ENCODE data around the gene LIMK2.
"Not testable (repeated sequence)": the region's sequence is repeated elsewhere in the genome, so short reads cannot be mapped to it uniquely, and the experiment has no call there.

LIMK2 gene

DNA sequence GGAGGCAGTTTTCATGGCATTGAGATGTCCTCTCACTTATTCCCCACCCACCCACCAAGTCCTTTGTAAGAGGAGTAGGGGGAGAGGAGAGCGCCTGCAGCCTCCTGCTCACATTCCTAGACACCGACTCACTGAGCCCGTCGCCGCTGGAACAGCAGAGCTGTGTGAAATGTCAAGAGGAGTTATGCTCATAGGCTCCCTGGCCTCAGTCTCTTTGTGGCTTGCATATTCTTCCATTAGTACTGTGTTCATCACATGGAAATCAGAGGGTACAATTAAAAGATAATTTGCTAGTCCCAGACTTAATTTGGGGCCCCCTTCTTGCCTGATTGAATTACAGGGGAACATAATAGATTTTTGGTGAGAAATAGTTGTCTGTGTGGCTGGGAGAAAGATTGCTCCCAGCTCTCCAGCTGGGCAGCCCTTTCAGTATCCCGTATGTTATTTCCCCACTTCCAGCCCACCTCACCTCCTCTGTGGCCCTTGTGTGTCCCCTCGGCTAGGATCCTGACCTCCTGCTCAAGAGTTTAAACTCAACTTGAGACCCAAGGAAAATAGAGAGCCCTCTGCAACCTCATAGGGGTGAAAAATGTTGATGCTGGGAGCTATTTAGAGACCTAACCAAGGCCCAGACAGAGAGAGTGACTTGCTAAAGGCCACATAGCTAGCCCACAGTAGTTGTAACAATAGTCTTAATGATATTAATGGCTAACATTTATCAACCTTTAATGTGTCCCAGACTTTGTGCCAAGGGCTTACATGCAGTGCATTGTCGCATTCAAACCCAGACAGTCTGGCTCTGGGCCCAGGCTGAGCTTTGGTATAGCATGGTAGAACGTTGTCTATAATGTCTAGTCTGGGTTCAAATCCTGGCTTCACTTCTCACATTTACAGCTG, 32.2 kb downstream of the LIMK2 start:
- Mint-ChIP-seq H3K4me1 (peaks cover 8 to 9% of the 10 kb centered on the region in 2 donors), H3K27ac (no peak overlapping the region), H3K9me3 (no peaks in the 10 kb centered on the region), H3K4me3 (no peak overlapping the region), H3K27me3 (no peaks in the 10 kb centered on the region), H3K36me3 (peaks cover 11 to 17% of the 10 kb centered on the region in 2 donors)
- ATAC-seq (replicated peaks): no peak
- DNase-seq: no peak

GRCh38 chr22:31244943-31245451, 32.9 kb downstream of the LIMK2 start:
- no peaks in the 10 kb centered on the region for H3K9me3 Mint-ChIP-seq
- H3K27me3 Mint-ChIP-seq: no peaks in the 10 kb centered on the region
- peaks cover 11 to 14% of the 10 kb centered on the region in 2 donors for H3K36me3 Mint-ChIP-seq
- DNase-seq (no peak), ATAC-seq (replicated peaks) (no peak)
- H3K4me3 Mint-ChIP-seq: no peak overlapping the region
- no peak overlapping the region for H3K27ac Mint-ChIP-seq
- peaks cover 8 to 9% of the 10 kb centered on the region in 2 donors for H3K4me1 Mint-ChIP-seq

DNA sequence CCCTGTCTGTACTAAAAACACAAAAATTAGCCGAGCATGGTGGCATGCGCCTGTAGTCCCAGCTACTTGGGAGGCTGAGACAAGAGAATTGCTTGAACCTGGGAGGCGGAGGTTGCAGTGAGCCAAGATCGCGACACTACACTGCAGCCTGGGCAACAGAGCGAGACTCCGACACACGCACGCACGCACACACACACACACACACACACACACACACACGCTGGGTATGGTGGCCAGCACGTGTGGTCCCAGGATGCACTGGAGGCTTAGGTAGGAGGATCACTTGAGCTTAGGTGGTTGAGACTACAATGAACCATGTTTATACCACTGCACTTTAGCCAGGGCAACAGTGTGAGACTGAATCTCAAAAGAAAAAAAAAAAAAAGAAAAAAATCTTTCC, 33.9 kb downstream of the LIMK2 start:
- H3K36me3 Mint-ChIP-seq: peaks cover 4 to 18% of the 10 kb centered on the region in 2 donors
- not testable (repeated sequence) for H3K4me1 Mint-ChIP-seq; H3K27ac Mint-ChIP-seq; H3K27me3 Mint-ChIP-seq; H3K9me3 Mint-ChIP-seq; DNase-seq; H3K4me3 Mint-ChIP-seq; ATAC-seq (replicated peaks)

GRCh38 chr22:31246687-31247086, 34.6 kb downstream of the LIMK2 start:
- DNase-seq: no peak

DNA sequence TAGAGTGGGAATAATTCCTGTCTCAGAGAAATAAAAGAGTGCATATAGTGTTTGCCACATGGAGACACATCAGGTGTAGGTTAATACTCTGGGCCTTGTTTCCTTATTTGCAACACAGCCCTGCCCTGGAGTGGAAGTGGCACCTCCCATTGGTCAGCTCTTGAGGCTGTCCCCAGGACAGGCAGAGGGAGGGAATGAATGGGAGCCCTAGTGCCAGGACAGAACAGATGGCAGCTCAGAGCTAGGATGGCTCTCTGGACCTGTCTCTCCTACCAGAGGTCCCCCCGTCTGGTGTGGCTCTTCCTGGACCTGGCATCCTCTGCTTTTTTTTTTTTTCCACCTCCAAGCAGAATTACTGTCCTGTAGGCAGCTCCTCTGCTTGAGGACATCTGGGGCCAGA, 35.6 kb downstream of the LIMK2 start:
- H3K4me3 Mint-ChIP-seq: peak overlapping the region in 1 of 2 donors; percentile 52
- peaks cover 4 to 9% of the 10 kb centered on the region in 2 donors for H3K36me3 Mint-ChIP-seq
- DNase-seq: no peak
- ATAC-seq (replicated peaks): no peak
- H3K4me1 Mint-ChIP-seq: peaks cover 7 to 8% of the 10 kb centered on the region in 2 donors
- H3K9me3 Mint-ChIP-seq: no peaks in the 10 kb centered on the region
- H3K27me3 Mint-ChIP-seq: no peaks in the 10 kb centered on the region
- peak overlapping the region; percentile 34 for H3K27ac Mint-ChIP-seq

More at GRCh38 chr22:31246687-31247086, 34.6 kb downstream of the LIMK2 start:
- H3K9me3 Mint-ChIP-seq: no peaks in the 10 kb centered on the region
- H3K27ac Mint-ChIP-seq: no peak overlapping the region
- H3K27me3 Mint-ChIP-seq: no peaks in the 10 kb centered on the region
- no peak for ATAC-seq (replicated peaks)
- H3K36me3 Mint-ChIP-seq: peaks cover 4 to 14% of the 10 kb centered on the region in 2 donors
- H3K4me3 Mint-ChIP-seq: no peak overlapping the region
- peaks cover 7 to 8% of the 10 kb centered on the region in 2 donors for H3K4me1 Mint-ChIP-seq

DNA sequence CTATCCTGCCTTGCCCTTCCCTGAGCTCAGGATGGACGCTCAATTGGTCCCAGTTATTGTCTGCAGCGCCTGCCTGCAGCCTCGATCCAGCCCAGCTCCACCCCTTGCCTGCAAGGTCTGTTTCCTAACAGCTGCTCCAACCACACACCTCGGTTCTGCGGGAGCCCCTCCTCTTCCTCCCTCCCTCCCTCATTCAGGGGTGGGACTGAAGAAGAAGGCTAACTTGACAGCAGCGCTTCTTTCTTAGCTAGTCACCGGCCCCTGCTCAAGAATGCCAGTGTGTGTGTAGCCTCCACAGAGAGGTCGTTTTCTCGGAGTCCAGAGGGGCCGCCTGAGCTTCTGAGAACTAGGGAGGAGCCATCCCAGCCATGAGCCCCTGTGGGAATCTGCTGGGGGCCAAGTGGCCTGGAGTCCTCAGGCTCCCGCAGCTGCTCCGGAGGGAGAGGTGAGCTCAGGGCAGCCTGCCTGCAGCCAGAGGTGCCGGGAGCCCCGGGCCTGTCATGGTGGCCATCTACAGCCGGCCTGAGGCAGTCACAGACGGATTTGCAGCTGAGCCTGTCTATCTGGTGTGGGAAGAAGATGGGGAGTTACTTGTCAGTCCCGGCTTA, 36.1 kb downstream of the LIMK2 start:
- Mint-ChIP-seq H3K4me1 (peaks cover 7 to 8% of the 10 kb centered on the region in 2 donors), H3K4me3 (peak overlapping the region in 1 of 2 donors; percentile 52), H3K36me3 (peaks cover 1 to 5% of the 10 kb centered on the region in 2 donors), H3K27ac (peak overlapping the region; percentile 34), H3K27me3 (no peaks in the 10 kb centered on the region), H3K9me3 (no peaks in the 10 kb centered on the region)
- peak; percentile 73 to 81 for ATAC-seq (replicated peaks)
- DNase-seq: no peak

- ATAC-seq (replicated peaks) (no peak), DNase-seq (no peak)
- Mint-ChIP-seq H3K36me3 (peaks cover under 1 to 4% of the 10 kb centered on the region in 2 donors), H3K27ac (peak overlapping the region; percentile 31), H3K4me1 (peaks cover 7 to 12% of the 10 kb centered on the region in 2 donors), H3K9me3 (no peaks in the 10 kb centered on the region), H3K27me3 (no peaks in the 10 kb centered on the region), H3K4me3 (no peak overlapping the region)
These were observed 37.2 kb downstream of the LIMK2 start for GRCh38 chr22:31248965-31249958.

DNA sequence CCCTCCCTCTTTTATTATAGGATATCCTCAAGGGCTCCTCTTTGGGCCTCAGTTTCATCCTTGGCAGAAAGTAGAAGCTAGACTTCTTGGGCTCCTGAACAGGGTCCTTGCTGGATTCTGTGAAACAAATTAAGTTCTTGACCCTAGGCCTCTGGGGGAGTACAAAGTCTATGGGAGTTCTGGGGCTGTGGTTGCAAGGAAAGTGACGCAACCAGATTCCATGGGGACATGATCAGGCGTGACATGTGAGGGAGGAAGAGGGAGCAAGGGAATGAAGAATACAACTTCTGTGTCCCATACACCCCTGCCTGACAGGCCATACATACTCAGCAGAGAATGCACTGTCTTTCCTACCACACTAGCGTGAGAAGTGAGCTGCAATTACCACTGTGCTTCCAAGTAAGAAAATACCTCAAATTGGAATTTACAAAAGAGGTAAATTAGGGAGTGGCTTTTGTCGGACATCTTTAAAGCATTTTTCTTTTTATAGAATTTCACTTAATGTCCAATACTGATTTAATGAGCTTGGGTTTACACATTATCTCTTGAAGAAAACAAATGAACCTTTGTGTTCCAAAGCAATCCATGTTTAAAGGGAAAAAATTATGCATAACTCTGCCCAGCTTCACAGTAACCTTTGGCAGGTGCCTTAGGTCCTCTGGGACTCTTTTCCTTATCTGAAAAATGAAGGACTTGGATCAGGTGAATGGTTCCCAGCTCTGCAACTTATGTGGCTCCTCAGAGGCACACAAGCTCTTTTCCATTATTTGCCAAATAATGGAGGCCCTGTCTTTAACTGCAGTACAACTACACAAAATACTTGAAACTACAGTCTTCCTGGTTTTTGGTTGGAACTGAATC, 38.9 kb downstream of the LIMK2 start:
- Mint-ChIP-seq H3K9me3 (no peaks in the 10 kb centered on the region), H3K27ac (peak overlapping the region; percentile 62), H3K4me1 (peaks cover 14 to 24% of the 10 kb centered on the region in 2 donors), H3K27me3 (no peaks in the 10 kb centered on the region), H3K4me3 (no peak overlapping the region), H3K36me3 (peaks cover 4 to 6% of the 10 kb centered on the region in 2 donors)
- DNase-seq (no peak), ATAC-seq (replicated peaks) (no peak)

GRCh38 chr22:31253949-31254348, 41.9 kb downstream of the LIMK2 start:
- Mint-ChIP-seq H3K27ac (no peak overlapping the region), H3K36me3 (peaks cover 15% of the 10 kb centered on the region in 2 donors), H3K9me3 (no peaks in the 10 kb centered on the region), H3K4me1 (peaks cover 11 to 16% of the 10 kb centered on the region in 2 donors), H3K4me3 (no peak overlapping the region), H3K27me3 (no peaks in the 10 kb centered on the region)
- ATAC-seq (replicated peaks) (no peak), DNase-seq (no peak)

DNA sequence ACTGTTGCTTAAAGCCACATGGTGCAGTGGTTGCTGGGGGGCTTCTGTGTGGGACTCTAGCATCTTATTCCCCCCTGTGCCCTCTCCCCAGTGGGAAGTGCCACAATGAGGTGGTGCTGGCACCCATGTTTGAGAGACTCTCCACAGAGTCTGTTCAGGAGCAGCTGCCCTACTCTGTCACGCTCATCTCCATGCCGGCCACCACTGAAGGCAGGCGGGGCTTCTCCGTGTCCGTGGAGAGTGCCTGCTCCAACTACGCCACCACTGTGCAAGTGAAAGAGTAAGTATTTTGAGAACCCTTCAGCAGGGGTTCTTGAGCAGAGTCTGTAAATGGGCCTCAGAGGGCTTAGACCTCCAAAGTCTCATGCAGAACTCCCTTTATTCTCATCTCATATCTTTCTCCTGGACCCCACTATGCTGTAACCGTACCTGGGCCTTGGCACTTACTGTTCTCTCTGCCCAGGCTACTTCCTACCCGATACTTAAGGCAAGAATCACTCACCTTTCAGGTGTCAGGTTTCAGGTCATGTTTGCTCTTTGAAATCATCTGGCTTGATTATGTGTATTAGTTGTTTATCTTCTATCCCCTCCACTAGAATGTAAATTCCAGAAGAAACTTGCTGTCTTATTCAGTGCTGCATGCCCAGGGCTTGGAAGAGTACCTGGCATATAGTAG, 47.8 kb downstream of the LIMK2 start:
- Mint-ChIP-seq H3K9me3 (no peaks in the 10 kb centered on the region), H3K4me1 (peaks cover 5 to 9% of the 10 kb centered on the region in 2 donors), H3K4me3 (no peak overlapping the region), H3K36me3 (peaks cover 29 to 43% of the 10 kb centered on the region in 2 donors), H3K27ac (no peak overlapping the region), H3K27me3 (no peaks in the 10 kb centered on the region)
- DNase-seq: no peak
- ATAC-seq (replicated peaks): no peak

DNA sequence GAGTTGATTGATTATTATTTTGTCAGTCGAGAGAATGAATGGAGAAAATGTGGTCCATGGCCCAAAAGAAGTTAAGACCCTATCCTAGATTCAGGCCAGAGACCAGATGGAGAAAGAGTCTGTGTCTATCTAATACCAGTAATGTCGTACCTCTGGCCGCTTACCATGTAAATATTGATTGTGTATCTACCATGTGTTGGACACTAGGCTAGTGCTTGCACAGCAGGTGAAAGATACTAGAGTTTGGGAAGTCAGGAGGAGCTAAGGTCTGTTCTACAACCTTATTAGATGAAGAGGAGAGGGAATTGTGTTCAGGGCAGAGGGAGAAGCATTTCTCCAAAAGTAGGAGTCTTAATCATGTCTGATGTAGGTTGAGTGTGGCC, 48.4 kb downstream of the LIMK2 start:
- Mint-ChIP-seq H3K9me3 (no peaks in the 10 kb centered on the region), H3K27me3 (no peaks in the 10 kb centered on the region), H3K36me3 (peaks cover 26 to 43% of the 10 kb centered on the region in 2 donors), H3K4me3 (no peak overlapping the region), H3K4me1 (peaks cover under 1 to 5% of the 10 kb centered on the region in 2 donors), H3K27ac (no peak overlapping the region)
- no peak for DNase-seq
- no peak for ATAC-seq (replicated peaks)

GRCh38 chr22:31262312-31263133, 50.4 kb downstream of the LIMK2 start:
- Mint-ChIP-seq H3K27me3 (no peaks in the 10 kb centered on the region), H3K9me3 (no peaks in the 10 kb centered on the region), H3K36me3 (peaks cover 30 to 52% of the 10 kb centered on the region in 2 donors), H3K4me3 (no peak overlapping the region), H3K4me1 (peaks cover 0 to 4% of the 10 kb centered on the region in 2 donors), H3K27ac (no peak overlapping the region)
- ATAC-seq (replicated peaks) (no peak), DNase-seq (no peak)

Measured in stimulated activated naive B cell treated with anti-CD40 and anti-IgM and Interleukin-4, amounts not matched to agents 10 μg/mL and 1 μg/mL and 100 μg/mL, for 72 hours (primary cell).